OCI-LY3 (cell line): Measurements from ENCODE around the gene CUL9.

Source experiments
- H2AFZ ChIP-seq: fragments of 200-600, 300-600 bp; shearing (Covaris generic); 2 replicates; pipeline ENCODE4 v1.6.0; 2014; ENCODE audit warnings: antibody characterized with exemption, low read depth, low read length
- H3K27ac ChIP-seq: fragments of 200-600, 300-600 bp; sonication (generic); 2 replicates; pipeline ENCODE4 v1.5.1; 2014; ENCODE audit warnings: mild to moderate bottlenecking, low read length, moderate library complexity, mixed read lengths
- H3K27me3 ChIP-seq: fragments of 200-600, 300-600 bp; sonication (generic); 2 replicates; pipeline ENCODE4 v1.6.1; 2014; ENCODE audit warnings: low read depth, low read length, mixed read lengths
- H3K36me3 ChIP-seq: fragments of 200-600, 300-600 bp; sonication (generic); replicated peaks from 2 replicates; pipeline ENCODE3; 2014; ENCODE audit warnings: low read depth, low read length, mixed read lengths
- H3K4me1 ChIP-seq: fragments of 300-600, 200-600 bp; sonication (generic); 2 replicates; pipeline ENCODE4 v1.6.1; 2014; ENCODE audit warnings: low read length, mixed read lengths
- H3K4me2 ChIP-seq: fragments of 200-600, 300-600 bp; sonication (generic); 2 replicates; pipeline ENCODE4 v1.6.1; 2014; ENCODE audit warnings: low read length, mixed read lengths
- H3K4me3 ChIP-seq: fragments of 300-600, 200-600 bp; sonication (generic); 2 replicates; pipeline ENCODE4 v1.5.1; 2014; ENCODE audit warnings: antibody characterized with exemption, mild to moderate bottlenecking, low read length, moderate library complexity
- H3K79me2 ChIP-seq: fragments of 300-600, 200-600 bp; shearing (Covaris generic); 2 replicates; pipeline ENCODE4 v1.6.1; 2014; ENCODE audit warnings: mild to moderate bottlenecking, low read length, mixed read lengths
- H3K9ac ChIP-seq: fragments of 300-600, 200-600 bp; shearing (Covaris generic); 2 replicates; pipeline ENCODE4 v1.6.0; 2014; ENCODE audit warnings: mild to moderate bottlenecking, low read length, moderate library complexity
- H3K9me3 ChIP-seq: fragments of 200-600, 300-600 bp; shearing (Covaris generic); 2 replicates; pipeline ENCODE4 v1.6.1; 2014; ENCODE audit warnings: low read length, mixed read lengths; ENCODE audit not compliant: insufficient read depth
- H4K20me1 ChIP-seq: fragments of 200-600, 300-600 bp; sonication (generic); 2 replicates; pipeline ENCODE4 v1.6.1; 2016; ENCODE audit warnings: low read length, mixed read lengths; ENCODE audit not compliant: insufficient read depth
- EZH2phosphoT487 ChIP-seq: fragments of 200-600 bp; shearing (Covaris generic); IDR thresholded peaks from 2 replicates; pipeline ENCODE4 v1.6.1; 2018; ENCODE audit warnings: antibody characterized with exemption, mixed run types, low read depth
- TF ChIP-seq, protein P1 (sequence below): fragments of 200-600, 300-600 bp; sonication (generic); IDR thresholded peaks from 2 replicates; pipeline ENCODE4 v1.5.1; 2014; ENCODE audit warnings: antibody characterized with exemption, low read length, low read depth

CUL9 gene

DNA sequence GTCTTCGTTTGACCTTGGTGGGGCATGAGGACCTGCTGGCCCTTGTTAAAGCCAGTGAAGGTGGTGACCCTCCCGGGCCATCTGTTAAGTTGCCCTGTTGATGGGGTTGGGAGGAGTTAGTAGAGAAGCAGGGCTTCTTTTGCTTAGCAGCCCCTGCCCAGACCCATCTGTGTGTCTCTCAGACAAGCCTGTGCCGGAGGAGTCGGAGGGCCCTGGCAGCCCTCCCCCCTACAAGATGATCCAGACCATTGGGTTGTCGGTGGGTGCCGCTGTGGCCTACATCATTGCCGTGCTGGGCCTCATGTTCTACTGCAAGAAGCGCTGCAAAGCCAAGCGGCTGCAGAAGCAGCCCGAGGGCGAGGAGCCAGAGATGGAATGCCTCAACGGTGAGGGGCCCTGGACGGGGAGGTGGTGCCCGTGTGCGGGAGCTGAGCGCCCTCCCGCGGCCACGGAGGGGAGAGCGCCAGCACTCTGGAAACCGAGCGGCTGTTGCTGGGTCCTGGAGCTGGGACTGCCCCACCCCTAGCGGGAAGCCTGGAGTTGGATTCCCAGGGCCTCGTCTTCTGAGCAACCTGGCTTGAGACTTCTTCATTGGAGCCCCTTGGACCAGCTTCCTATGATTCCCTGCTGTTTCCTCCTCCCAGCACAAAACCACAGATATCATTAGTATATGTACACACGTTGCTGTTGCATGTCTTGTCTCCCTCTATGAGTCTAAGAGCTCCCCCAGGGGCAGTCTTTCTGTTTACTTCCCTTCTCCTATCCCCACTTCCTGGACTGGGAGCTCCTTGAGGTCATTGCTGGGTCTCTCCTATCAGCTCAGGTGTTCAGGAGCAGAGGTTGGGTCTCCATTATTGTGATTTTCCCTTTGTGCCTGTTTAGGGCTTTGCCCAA, 38.5 kb upstream of the CUL9 start:
- Histone ChIP-seq H3K4me1 (peaks cover 14% of the 10 kb centered on the region; the same call in 1 of the 2 replicates), H3K27ac (no peak overlapping the region), H4K20me1 (no peaks in the 10 kb centered on the region), H2AFZ (peak overlapping the region; percentile 79), H3K4me2 (peak overlapping the region; percentile 81), H3K36me3 (no peaks in the 10 kb centered on the region), H3K27me3 (peaks cover 10% of the 10 kb centered on the region; the same call in 1 of the 2 replicates), H3K9ac (peak overlapping the region; percentile 5; the same call in 1 of the 2 replicates), H3K4me3 (peak overlapping the region; percentile 54), H3K9me3 (no peaks in the 10 kb centered on the region), H3K79me2 (no peaks in the 10 kb centered on the region)
- TF ChIP-seq, protein P1, sequence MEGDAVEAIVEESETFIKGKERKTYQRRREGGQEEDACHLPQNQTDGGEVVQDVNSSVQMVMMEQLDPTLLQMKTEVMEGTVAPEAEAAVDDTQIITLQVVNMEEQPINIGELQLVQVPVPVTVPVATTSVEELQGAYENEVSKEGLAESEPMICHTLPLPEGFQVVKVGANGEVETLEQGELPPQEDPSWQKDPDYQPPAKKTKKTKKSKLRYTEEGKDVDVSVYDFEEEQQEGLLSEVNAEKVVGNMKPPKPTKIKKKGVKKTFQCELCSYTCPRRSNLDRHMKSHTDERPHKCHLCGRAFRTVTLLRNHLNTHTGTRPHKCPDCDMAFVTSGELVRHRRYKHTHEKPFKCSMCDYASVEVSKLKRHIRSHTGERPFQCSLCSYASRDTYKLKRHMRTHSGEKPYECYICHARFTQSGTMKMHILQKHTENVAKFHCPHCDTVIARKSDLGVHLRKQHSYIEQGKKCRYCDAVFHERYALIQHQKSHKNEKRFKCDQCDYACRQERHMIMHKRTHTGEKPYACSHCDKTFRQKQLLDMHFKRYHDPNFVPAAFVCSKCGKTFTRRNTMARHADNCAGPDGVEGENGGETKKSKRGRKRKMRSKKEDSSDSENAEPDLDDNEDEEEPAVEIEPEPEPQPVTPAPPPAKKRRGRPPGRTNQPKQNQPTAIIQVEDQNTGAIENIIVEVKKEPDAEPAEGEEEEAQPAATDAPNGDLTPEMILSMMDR: peak; percentile 97
- no peak for TF ChIP-seq EZH2phosphoT487

DNA sequence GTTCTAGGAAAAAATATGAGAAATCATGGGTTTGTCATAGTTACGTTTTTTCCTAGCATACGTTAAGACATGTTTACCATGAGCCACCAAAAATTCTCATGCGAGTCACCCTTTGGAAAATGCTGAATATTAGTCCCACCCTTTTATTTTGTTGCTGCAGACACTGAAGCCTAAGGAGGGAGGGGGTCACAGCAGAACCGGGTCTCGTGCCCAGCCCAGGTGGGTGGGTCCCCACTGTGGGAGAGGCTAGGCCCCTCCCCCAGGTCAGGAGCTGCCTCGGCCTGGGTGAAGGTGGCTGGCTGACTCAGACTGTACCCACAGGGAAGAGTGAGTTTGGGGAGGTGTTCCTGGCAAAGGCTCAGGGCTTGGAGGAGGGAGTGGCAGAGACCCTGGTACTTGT, 37.1 kb upstream of the CUL9 start:
- Histone ChIP-seq H3K4me1 (peaks cover 11% of the 10 kb centered on the region; the same call in 1 of the 2 replicates), H4K20me1 (no peaks in the 10 kb centered on the region), H3K36me3 (no peaks in the 10 kb centered on the region), H2AFZ (no peak overlapping the region), H3K9me3 (no peaks in the 10 kb centered on the region), H3K79me2 (no peaks in the 10 kb centered on the region), H3K4me3 (no peak overlapping the region), H3K9ac (no peak overlapping the region), H3K27ac (no peak overlapping the region), H3K4me2 (no peak overlapping the region), H3K27me3 (peaks cover 10% of the 10 kb centered on the region; the same call in 1 of the 2 replicates)
- no peak for TF ChIP-seq EZH2phosphoT487
- TF ChIP-seq, protein P1: no peak

DNA sequence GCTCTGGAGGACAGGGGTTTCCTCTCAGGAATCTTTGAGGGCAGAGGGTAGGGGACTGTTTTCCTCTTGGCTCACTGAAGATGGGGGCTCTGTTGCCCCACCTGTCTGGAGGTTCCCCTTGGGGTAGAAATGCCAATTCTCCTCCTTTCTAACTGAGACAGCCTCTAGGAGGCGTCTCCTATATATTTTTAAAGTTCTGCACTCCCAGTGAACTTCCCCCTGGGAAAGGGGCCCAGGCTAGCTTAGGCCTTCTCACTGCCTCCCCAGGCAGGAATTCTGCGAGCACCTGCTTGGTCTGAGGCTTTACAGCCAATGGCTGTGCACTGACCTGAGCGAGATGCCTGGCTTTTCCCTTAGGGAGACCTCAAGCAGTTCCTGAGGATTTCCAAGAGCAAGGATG, 35.7 kb upstream of the CUL9 start:
- Histone ChIP-seq H3K27ac (no peak overlapping the region), H3K79me2 (no peaks in the 10 kb centered on the region), H3K4me2 (no peak overlapping the region), H3K27me3 (peaks cover 10% of the 10 kb centered on the region; the same call in 1 of the 2 replicates), H3K4me3 (no peak overlapping the region), H2AFZ (no peak overlapping the region), H3K9ac (no peak overlapping the region), H3K9me3 (no peaks in the 10 kb centered on the region), H4K20me1 (no peaks in the 10 kb centered on the region), H3K36me3 (no peaks in the 10 kb centered on the region), H3K4me1 (peaks cover 8% of the 10 kb centered on the region; the same call in 1 of the 2 replicates)
- no peak for TF ChIP-seq EZH2phosphoT487
- TF ChIP-seq, protein P1: peak; percentile 31; the same call in 1 of the 2 replicates
